Transverse colon (tissue), 4 donors: ENCODE measurements around the gene EZR.

ENCODE experiments used
- EP300 ChIP-seq: sonication (generic); formaldehyde crosslinking; IDR thresholded peaks from one replicate; pipeline ENCODE4 v1.6.1; 2017; ENCODE audit warnings: antibody characterized with exemption, low read depth
- POLR2A ChIP-seq: fragments of 450-650 bp; IDR thresholded peaks from one replicate; pipeline ENCODE4 v1.6.1; 2016; ENCODE audit warnings: antibody characterized with exemption, mild to moderate bottlenecking, moderate library complexity
- POLR2AphosphoS5 ChIP-seq, 3 donors: sonication (generic); formaldehyde crosslinking; IDR thresholded peaks; one replicate each; pipeline ENCODE4 v1.6.1; 2016; ENCODE audit warnings: antibody characterized with exemption in 3 of 3
- TF ChIP-seq, protein P1 (sequence below), 5 experiments: fragments of 200-600 bp in 3 of 5; fragments of 450-650 bp in 2 of 5; sonication (generic) in 3 of 5; IDR thresholded peaks; 1 replicate in 2 of 5; 2 replicates in 3 of 5; pipeline ENCODE4 v1.5.1; 2016 to 2017; ENCODE audit warnings: antibody characterized with exemption in 5 of 5, inconsistent platforms in 3 of 5, mild to moderate bottlenecking in 2 of 5, moderate library complexity in 1 of 5

DNA sequence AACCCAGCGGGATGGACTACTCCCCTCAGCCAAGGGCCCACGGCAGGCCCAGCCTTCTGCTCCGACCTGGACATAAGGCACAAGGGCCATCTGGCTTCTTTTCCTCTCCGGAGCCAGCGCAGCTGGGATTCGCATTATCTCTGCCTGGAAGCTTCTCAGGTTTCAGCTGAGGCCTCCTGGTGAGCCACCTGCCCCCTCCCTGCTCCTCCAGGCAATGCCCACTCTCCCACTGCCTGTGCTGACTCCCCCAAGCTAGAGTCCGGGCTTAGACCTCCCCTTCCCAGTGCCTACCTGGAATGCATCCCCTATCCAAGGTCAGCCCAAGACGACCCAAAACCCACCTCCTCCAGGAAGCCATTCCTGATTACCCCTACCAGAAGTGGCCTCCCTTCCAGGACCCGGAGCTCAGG is 60.7 kb downstream of the EZR start:
- TF ChIP-seq, protein P1, sequence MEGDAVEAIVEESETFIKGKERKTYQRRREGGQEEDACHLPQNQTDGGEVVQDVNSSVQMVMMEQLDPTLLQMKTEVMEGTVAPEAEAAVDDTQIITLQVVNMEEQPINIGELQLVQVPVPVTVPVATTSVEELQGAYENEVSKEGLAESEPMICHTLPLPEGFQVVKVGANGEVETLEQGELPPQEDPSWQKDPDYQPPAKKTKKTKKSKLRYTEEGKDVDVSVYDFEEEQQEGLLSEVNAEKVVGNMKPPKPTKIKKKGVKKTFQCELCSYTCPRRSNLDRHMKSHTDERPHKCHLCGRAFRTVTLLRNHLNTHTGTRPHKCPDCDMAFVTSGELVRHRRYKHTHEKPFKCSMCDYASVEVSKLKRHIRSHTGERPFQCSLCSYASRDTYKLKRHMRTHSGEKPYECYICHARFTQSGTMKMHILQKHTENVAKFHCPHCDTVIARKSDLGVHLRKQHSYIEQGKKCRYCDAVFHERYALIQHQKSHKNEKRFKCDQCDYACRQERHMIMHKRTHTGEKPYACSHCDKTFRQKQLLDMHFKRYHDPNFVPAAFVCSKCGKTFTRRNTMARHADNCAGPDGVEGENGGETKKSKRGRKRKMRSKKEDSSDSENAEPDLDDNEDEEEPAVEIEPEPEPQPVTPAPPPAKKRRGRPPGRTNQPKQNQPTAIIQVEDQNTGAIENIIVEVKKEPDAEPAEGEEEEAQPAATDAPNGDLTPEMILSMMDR (IDR thresholded peaks at IDR 0.05): no peak
- no peak for TF ChIP-seq EP300
- no peak for TF ChIP-seq POLR2AphosphoS5 (IDR thresholded peaks at IDR 0.05)
- TF ChIP-seq POLR2A: no peak
